Testis (tissue), 3 donors: Measurements from ENCODE around the gene SP2. TPM values are rescaled to one million over a fixed set of nuclear protein-coding genes. Genes with fewer than 3 reads are reported as not detected.

Experiments
- DNase-seq: peaks from one replicate; pipeline ENCODE4 v3.0.0-alpha.2; 2019
- H3K27ac ChIP-seq, 2 donors: fragments of 200-600 bp; sonication (generic); one replicate each; pipeline ENCODE4 v1.5.1; 2019
- H3K27me3 ChIP-seq: fragments of 200-600 bp; sonication (generic); one replicate; pipeline ENCODE4 v1.5.1; 2019
- H3K36me3 ChIP-seq: fragments of 200-600 bp; sonication (generic); one replicate; pipeline ENCODE4 v1.5.1; 2017; ENCODE audit warnings: low read depth; ENCODE audit errors: missing control alignments
- H3K4me1 ChIP-seq: fragments of 200-600 bp; sonication (generic); one replicate; pipeline ENCODE4 v1.5.1; 2019
- H3K4me3 ChIP-seq, 2 donors: fragments of 200-600 bp; sonication (generic); one replicate each; pipeline ENCODE4 v1.5.1; 2017 to 2019
- H3K9me3 ChIP-seq: fragments of 200-600 bp; sonication (generic); one replicate; pipeline ENCODE4 v1.5.1; 2017
- CTCF ChIP-seq, 3 experiments: fragments of 450-650 bp in 2 of 3; fragments of 200-600 bp in 1 of 3; sonication (generic) in 1 of 3; IDR thresholded peaks; one replicate each; pipeline ENCODE4 v1.5.1; 2016 to 2019; ENCODE audit warnings: antibody characterized with exemption in 3 of 3, mild to moderate bottlenecking in 2 of 3, moderate library complexity in 1 of 3
- POLR2A ChIP-seq: fragments of 450-650 bp; IDR thresholded peaks from one replicate; pipeline ENCODE4 v1.6.1; 2017; ENCODE audit warnings: antibody characterized with exemption, mild to moderate bottlenecking, moderate library complexity
- WGBS, 2 donors: methylation state at CpG; one replicate each; pipeline ENCODE4 v1.1.5; 2018; 5-methylcytosine and 5-hydroxymethylcytosine counted together
- intact Hi-C: fragments of 100-400 bp; cut with DNase I; formaldehyde crosslinking; loops from one replicate; pipeline ENCODE4 v1.15.1; 2023; ENCODE audit warnings: low total_unique reads
- polyA plus RNA-seq: library from polyadenylated mRNA; stranded (reverse); fragments of 350-450 nt; fragmentation: Illumina TruSeq; extraction: RNeasy Lipid Tissue Mini Kit (QIAGEN cat#74804); gene quantifications from one replicate; pipeline ENCODE4 v1.2.3, GENCODE V29; 2014; ENCODE audit warnings: low read depth, low replicate concordance; ENCODE audit not compliant: insufficient read depth
- total RNA-seq, 2 donors: library from RNA; depleted of rRNA; stranded (reverse); fragments of >200 nt; gene quantifications; one replicate each; pipeline ENCODE4 v1.2.3, GENCODE V29; 2016

SP2 gene
- total and polyA plus RNA-seq, 3 donors from 2014 or later, result 18.9 to 35.0 (median 23.5) TPM

- intact Hi-C loops, result no loop called here
- Histone ChIP-seq H3K27me3 (no peaks in the 10 kb centered on the region), H3K36me3 (no peaks in the 10 kb centered on the region), H3K27ac (no peak overlapping the region), H3K4me3 (no peak overlapping the region), H3K9me3 (no peaks in the 10 kb centered on the region), H3K4me1 (no peaks in the 10 kb centered on the region)
- TF ChIP-seq CTCF (IDR thresholded peaks at IDR 0.05) (no peak), POLR2A (no peak)
- 79 to 82% methylated on average over 10 of the region's 10 CpGs for WGBS, 2 donors
- DNase-seq, result no peak
These were observed 17.6 kb upstream of the SP2 start for GRCh38 chr17:47878203-47879027.

- H3K27me3 ChIP-seq, result no peaks in the 10 kb centered on the region
- WGBS, 2 donors, result 88 to 89% methylated on average over 2 of the region's 2 CpGs
- H3K4me1 ChIP-seq, result no peaks in the 10 kb centered on the region
- no peak overlapping the region for H3K27ac ChIP-seq
- DNase-seq, result no peak
- no peaks in the 10 kb centered on the region for H3K36me3 ChIP-seq
- no peaks in the 10 kb centered on the region for H3K9me3 ChIP-seq
- intact Hi-C loops, result no loop called here
- no peak for TF ChIP-seq POLR2A
- TF ChIP-seq CTCF (IDR thresholded peaks at IDR 0.05), result no peak
- no peak overlapping the region for H3K4me3 ChIP-seq
These were observed 16.9 kb upstream of the SP2 start for GRCh38 chr17:47879028-47879585.

DNA sequence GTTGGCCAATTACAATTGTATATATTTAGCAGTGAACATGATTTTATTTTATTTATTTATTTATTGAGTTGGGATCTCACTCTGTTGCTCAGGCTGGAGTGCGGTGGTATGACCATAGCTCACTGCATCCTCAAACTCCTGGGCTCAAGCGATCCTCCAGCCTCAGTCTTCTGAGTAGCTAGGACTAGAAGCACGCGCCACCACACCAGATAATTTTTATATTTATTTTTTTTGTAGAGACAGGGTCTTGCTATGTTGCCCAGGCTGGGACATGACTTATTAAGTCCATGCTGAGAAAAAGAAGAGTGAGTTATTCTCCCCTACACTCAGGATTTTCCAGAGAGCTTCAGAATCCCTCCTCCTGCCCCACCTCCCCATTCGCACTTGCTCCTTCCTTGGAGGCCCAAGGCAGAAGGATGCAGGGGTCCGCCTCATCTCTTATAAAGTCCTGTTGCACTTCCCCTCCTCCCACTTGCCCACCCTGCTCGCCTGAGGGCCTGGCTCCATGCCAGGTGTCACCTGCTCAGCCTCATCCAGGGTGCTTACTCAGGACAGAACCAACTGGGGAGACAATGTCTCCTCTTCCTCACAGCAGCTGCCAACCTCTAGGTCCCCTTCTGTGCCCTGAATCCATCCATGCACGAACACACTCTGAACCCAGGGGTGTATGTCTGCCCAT, 16.1 kb upstream of the SP2 start:
- WGBS, 2 donors, result 81 to 89% methylated on average over 8 of the region's 8 CpGs
- H3K4me1 ChIP-seq, result no peaks in the 10 kb centered on the region
- no peak overlapping the region for H3K27ac ChIP-seq
- no peaks in the 10 kb centered on the region for H3K9me3 ChIP-seq
- no peak overlapping the region for H3K4me3 ChIP-seq
- no peak for TF ChIP-seq CTCF (IDR thresholded peaks at IDR 0.05)
- no peak for TF ChIP-seq POLR2A
- no peaks in the 10 kb centered on the region for H3K27me3 ChIP-seq
- intact Hi-C loops, result no loop called here
- H3K36me3 ChIP-seq, result no peaks in the 10 kb centered on the region
- DNase-seq, result no peak

DNA sequence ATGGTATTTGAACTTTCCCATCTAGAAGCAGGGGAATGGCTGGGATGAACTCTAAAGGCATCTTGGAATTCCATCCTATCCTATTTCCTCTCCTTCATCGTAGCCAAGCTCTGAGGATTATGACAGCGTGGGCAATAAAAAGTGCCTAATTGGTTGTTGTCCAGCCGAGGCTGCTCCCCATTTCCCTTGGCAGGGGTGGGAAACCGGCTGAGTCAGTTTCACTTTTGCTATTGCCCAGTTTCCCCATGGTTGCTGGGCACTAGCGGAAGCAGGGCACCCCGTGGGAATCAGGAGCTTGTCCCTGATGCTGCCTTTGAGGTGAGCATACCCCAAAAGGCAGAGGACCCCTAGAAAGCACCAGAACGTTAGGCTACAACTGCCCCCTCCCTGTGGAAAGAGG, 13.8 kb upstream of the SP2 start:
- Histone ChIP-seq H3K27me3 (no peaks in the 10 kb centered on the region), H3K27ac (no peak overlapping the region), H3K36me3 (no peaks in the 10 kb centered on the region), H3K4me3 (no peak overlapping the region), H3K9me3 (no peaks in the 10 kb centered on the region), H3K4me1 (no peaks in the 10 kb centered on the region)
- TF ChIP-seq CTCF (IDR thresholded peaks at IDR 0.05) (no peak), POLR2A (no peak)
- intact Hi-C loops, result no loop called here
- 61 to 68% methylated on average over 7 of the region's 7 CpGs for WGBS, 2 donors
- DNase-seq, result no peak
